ENCODE measurements around the gene DAGLA. TPM values are rescaled to one million over a fixed set of nuclear protein-coding genes. Genes with fewer than 3 reads are reported as not detected.

Gene DAGLA
- total and polyA plus RNA-seq, 5 experiments from 2014 or later: 0.08 to 0.13 TPM; not detected in 3

- peaks cover 16 to 35% (median 29%) of the 10 kb centered on the region in 4 donors for H3K4me1 Mint-ChIP-seq
- no peaks in the 10 kb centered on the region for H3K36me3 Mint-ChIP-seq
- DNase-seq: no peak
- no peak for ATAC-seq
- POLR2A ChIA-PET: no interaction called here
- H3K9me3 Mint-ChIP-seq: no peaks in the 10 kb centered on the region
- peak overlapping the region in 9 of 10 donors; percentile 38 to 91 (median 71) for H3K27ac Mint-ChIP-seq
- H3K27me3 Mint-ChIP-seq: no peaks in the 10 kb centered on the region
- peak overlapping the region in 5 of 10 donors; percentile 41 to 54 (median 47) for H3K4me3 Mint-ChIP-seq
Measured at GRCh38 chr11:61697764-61698163, 17.6 kb downstream of the DAGLA start.

GRCh38 chr11:61698173-61698948 lies 18.2 kb downstream of the DAGLA start:
- no peaks in the 10 kb centered on the region for H3K36me3 Mint-ChIP-seq
- H3K27me3 Mint-ChIP-seq: no peaks in the 10 kb centered on the region
- H3K4me1 Mint-ChIP-seq: peaks cover 16 to 40% (median 31%) of the 10 kb centered on the region in 4 donors
- peak overlapping the region in 8 of 10 donors; percentile 24 to 68 (median 48) for H3K4me3 Mint-ChIP-seq
- peak in 1 of 10 donors; percentile 20 for DNase-seq
- POLR2A ChIA-PET: no interaction called here
- ATAC-seq: no peak
- H3K27ac Mint-ChIP-seq: peak overlapping the region; percentile 38 to 91 (median 69)
- no peaks in the 10 kb centered on the region for H3K9me3 Mint-ChIP-seq

GRCh38 chr11:61699737-61700160 lies 19.6 kb downstream of the DAGLA start:
- ATAC-seq: no peak
- H3K4me3 Mint-ChIP-seq: no peak overlapping the region

GRCh38 chr11:61700212-61700611 lies 20.0 kb downstream of the DAGLA start:
- no peaks in the 10 kb centered on the region for H3K27me3 Mint-ChIP-seq
- POLR2A ChIA-PET: no interaction called here
- ATAC-seq: no peak
- no peak overlapping the region for H3K27ac Mint-ChIP-seq
- peaks cover 17 to 42% (median 31%) of the 10 kb centered on the region in 4 donors for H3K4me1 Mint-ChIP-seq
- no peak for DNase-seq
- no peaks in the 10 kb centered on the region for H3K9me3 Mint-ChIP-seq
- H3K36me3 Mint-ChIP-seq: no peaks in the 10 kb centered on the region
- H3K4me3 Mint-ChIP-seq: peak overlapping the region in 1 of 10 donors; percentile 26

More at GRCh38 chr11:61699737-61700160, 19.6 kb downstream of the DAGLA start:
- Mint-ChIP-seq H3K9me3 (no peaks in the 10 kb centered on the region), H3K27me3 (no peaks in the 10 kb centered on the region), H3K27ac (no peak overlapping the region), H3K4me1 (peaks cover 16 to 42% (median 31%) of the 10 kb centered on the region in 4 donors), H3K36me3 (no peaks in the 10 kb centered on the region)
- DNase-seq: no peak
- POLR2A ChIA-PET: no interaction called here

- H3K36me3 Mint-ChIP-seq: no peaks in the 10 kb centered on the region
- H3K27ac Mint-ChIP-seq: peak overlapping the region in 1 of 10 donors; percentile 10
- ATAC-seq: no peak
- DNase-seq: no peak
- no peak overlapping the region for H3K4me3 Mint-ChIP-seq
- no peaks in the 10 kb centered on the region for H3K27me3 Mint-ChIP-seq
- POLR2A ChIA-PET: no interaction called here
- H3K9me3 Mint-ChIP-seq: no peaks in the 10 kb centered on the region
- H3K4me1 Mint-ChIP-seq: peaks cover 17 to 40% (median 28%) of the 10 kb centered on the region in 4 donors
Measured at GRCh38 chr11:61700720-61701119, 20.5 kb downstream of the DAGLA start.

GRCh38 chr11:61701242-61701886 lies 21.2 kb downstream of the DAGLA start:
- no peak for ATAC-seq
- DNase-seq: no peak
- Mint-ChIP-seq H3K27me3 (no peaks in the 10 kb centered on the region), H3K4me1 (peaks cover 13 to 35% (median 21%) of the 10 kb centered on the region in 4 donors), H3K27ac (peak overlapping the region in 1 of 10 donors; percentile 10), H3K4me3 (no peak overlapping the region), H3K9me3 (no peaks in the 10 kb centered on the region), H3K36me3 (no peaks in the 10 kb centered on the region)
- POLR2A ChIA-PET: no interaction called here

GRCh38 chr11:61702701-61703312 lies 22.6 kb downstream of the DAGLA start:
- peak overlapping the region in 1 of 10 donors; percentile 22 for H3K4me3 Mint-ChIP-seq
- H3K36me3 Mint-ChIP-seq: no peaks in the 10 kb centered on the region
- POLR2A ChIA-PET: no interaction called here
- DNase-seq (no peak), ATAC-seq (no peak)
- H3K9me3 Mint-ChIP-seq: no peaks in the 10 kb centered on the region
- peaks cover 10 to 27% (median 15%) of the 10 kb centered on the region in 4 donors for H3K4me1 Mint-ChIP-seq
- H3K27ac Mint-ChIP-seq: no peak overlapping the region
- H3K27me3 Mint-ChIP-seq: no peaks in the 10 kb centered on the region

GRCh38 chr11:61704838-61705237 lies 24.6 kb downstream of the DAGLA start:
- Mint-ChIP-seq H3K36me3 (no peaks in the 10 kb centered on the region), H3K4me3 (no peak overlapping the region), H3K9me3 (no peaks in the 10 kb centered on the region), H3K27me3 (no peaks in the 10 kb centered on the region), H3K27ac (peak overlapping the region in 2 of 10 donors; percentile 54 to 60), H3K4me1 (peaks cover 0 to 16% (median 5%) of the 10 kb centered on the region in 4 donors)
- ATAC-seq (no peak), DNase-seq (no peak)
- POLR2A ChIA-PET: no interaction called here

GRCh38 chr11:61706452-61707400 lies 26.5 kb downstream of the DAGLA start:
- POLR2A ChIA-PET: no interaction called here
- no peaks in the 10 kb centered on the region for H3K9me3 Mint-ChIP-seq
- no peak for DNase-seq
- H3K4me1 Mint-ChIP-seq: peaks cover 0 to 16% (median 5%) of the 10 kb centered on the region in 4 donors
- no peak overlapping the region for H3K4me3 Mint-ChIP-seq
- no peaks in the 10 kb centered on the region for H3K36me3 Mint-ChIP-seq
- no peaks in the 10 kb centered on the region for H3K27me3 Mint-ChIP-seq
- no peak overlapping the region for H3K27ac Mint-ChIP-seq
- no peak for ATAC-seq

GRCh38 chr11:61707574-61707973 lies 27.4 kb downstream of the DAGLA start:
- no peak overlapping the region for H3K4me3 Mint-ChIP-seq
- POLR2A ChIA-PET: no interaction called here

GRCh38 chr11:61709110-61709509 lies 28.9 kb downstream of the DAGLA start:
- POLR2A ChIA-PET: no interaction called here
- Mint-ChIP-seq H3K27me3 (no peaks in the 10 kb centered on the region), H3K9me3 (no peaks in the 10 kb centered on the region), H3K36me3 (no peaks in the 10 kb centered on the region), H3K4me3 (no peak overlapping the region), H3K4me1 (peaks cover 0 to 3% (median 0%) of the 10 kb centered on the region in 4 donors), H3K27ac (no peak overlapping the region)
- DNase-seq: no peak
- no peak for ATAC-seq

More at GRCh38 chr11:61707574-61707973, 27.4 kb downstream of the DAGLA start:
- no peaks in the 10 kb centered on the region for H3K36me3 Mint-ChIP-seq
- H3K4me1 Mint-ChIP-seq: peaks cover 0 to 9% (median 5%) of the 10 kb centered on the region in 4 donors
- H3K27ac Mint-ChIP-seq: no peak overlapping the region
- ATAC-seq (no peak), DNase-seq (no peak)
- no peaks in the 10 kb centered on the region for H3K27me3 Mint-ChIP-seq
- no peaks in the 10 kb centered on the region for H3K9me3 Mint-ChIP-seq

GRCh38 chr11:61709572-61709971 lies 29.4 kb downstream of the DAGLA start:
- no peaks in the 10 kb centered on the region for H3K27me3 Mint-ChIP-seq
- H3K27ac Mint-ChIP-seq: peak overlapping the region in 1 of 10 donors; percentile 11
- no peaks in the 10 kb centered on the region for H3K9me3 Mint-ChIP-seq
- DNase-seq: no peak
- H3K36me3 Mint-ChIP-seq: no peaks in the 10 kb centered on the region
- H3K4me3 Mint-ChIP-seq: no peak overlapping the region
- POLR2A ChIA-PET: no interaction called here
- peaks cover 0 to 3% (median 0%) of the 10 kb centered on the region in 4 donors for H3K4me1 Mint-ChIP-seq
- ATAC-seq: no peak
